Measurements from ENCODE around the gene KCNMB3. TPM values are rescaled to one million over a fixed set of nuclear protein-coding genes. Genes with fewer than 3 reads are reported as not detected.

Gene KCNMB3
- total RNA-seq, 2 experiments from 2014 or later, result 0.72 to 0.74 TPM

Other genes with a start within 250 kb of the KCNMB3 start
- gene ZMAT3, start 179.3 kb downstream of the KCNMB3 start, total RNA-seq, result 10 to 100 TPM; 10.6 to 10.7 TPM
- gene PIK3CA, start 102.8 kb downstream of the KCNMB3 start, total RNA-seq, result 10 to 100 TPM; 16.8 to 19.0 TPM
- 10 to 100 TPM; 59.5 to 62.1 TPM for gene ZNF639, start 71.9 kb upstream of the KCNMB3 start, total RNA-seq
- 10 to 100 TPM; 29.5 to 32.0 TPM for gene MFN1, start 96.6 kb upstream of the KCNMB3 start, total RNA-seq
- 1 to 10 TPM; 2.9 to 4.0 TPM for gene GNB4, start 200.4 kb upstream of the KCNMB3 start, total RNA-seq